Medulla oblongata (tissue), 1 donor: ENCODE measurements around the gene TUBGCP6.

Experiments
- DNase-seq: peaks from one replicate; pipeline ENCODE4 v3.0.0-alpha.2; 2015; ENCODE audit errors: extremely low spot score

TUBGCP6 gene

DNA sequence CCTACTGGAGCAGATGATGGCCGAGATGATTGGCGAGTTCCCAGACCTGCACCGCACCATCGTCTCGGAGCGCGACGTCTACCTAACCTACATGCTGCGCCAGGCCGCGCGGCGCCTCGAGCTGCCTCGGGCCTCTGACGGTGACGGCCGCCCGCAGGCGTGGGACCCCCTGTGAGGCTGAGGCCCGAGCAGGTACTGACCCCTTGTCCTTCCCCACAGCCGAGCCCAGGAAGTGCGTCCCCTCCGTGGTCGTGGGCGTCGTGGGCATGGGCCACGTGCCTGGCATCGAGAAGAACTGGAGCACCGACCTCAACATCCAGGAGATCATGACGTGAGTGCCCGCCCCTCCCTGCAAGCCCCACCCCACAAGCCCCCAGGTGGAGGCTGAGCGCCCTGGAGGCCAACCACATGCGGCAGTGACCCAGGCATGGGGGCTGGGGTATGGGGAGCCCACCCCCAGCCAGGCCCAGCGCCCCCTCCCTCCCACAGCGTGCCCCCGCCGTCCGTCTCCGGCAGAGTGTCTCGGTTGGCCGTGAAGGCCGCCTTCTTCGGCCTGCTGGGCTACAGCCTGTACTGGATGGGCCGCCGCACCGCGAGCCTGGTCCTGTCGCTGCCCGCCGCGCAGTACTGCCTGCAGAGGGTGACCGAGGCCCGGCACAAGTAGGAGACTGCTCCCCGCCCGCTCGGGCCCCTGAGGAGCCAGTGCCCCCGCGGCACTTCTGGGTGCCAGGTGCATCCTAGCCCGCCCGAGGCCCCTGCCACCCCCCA lies 46.8 kb downstream of the TUBGCP6 start:
- DNase-seq: no peak

DNA sequence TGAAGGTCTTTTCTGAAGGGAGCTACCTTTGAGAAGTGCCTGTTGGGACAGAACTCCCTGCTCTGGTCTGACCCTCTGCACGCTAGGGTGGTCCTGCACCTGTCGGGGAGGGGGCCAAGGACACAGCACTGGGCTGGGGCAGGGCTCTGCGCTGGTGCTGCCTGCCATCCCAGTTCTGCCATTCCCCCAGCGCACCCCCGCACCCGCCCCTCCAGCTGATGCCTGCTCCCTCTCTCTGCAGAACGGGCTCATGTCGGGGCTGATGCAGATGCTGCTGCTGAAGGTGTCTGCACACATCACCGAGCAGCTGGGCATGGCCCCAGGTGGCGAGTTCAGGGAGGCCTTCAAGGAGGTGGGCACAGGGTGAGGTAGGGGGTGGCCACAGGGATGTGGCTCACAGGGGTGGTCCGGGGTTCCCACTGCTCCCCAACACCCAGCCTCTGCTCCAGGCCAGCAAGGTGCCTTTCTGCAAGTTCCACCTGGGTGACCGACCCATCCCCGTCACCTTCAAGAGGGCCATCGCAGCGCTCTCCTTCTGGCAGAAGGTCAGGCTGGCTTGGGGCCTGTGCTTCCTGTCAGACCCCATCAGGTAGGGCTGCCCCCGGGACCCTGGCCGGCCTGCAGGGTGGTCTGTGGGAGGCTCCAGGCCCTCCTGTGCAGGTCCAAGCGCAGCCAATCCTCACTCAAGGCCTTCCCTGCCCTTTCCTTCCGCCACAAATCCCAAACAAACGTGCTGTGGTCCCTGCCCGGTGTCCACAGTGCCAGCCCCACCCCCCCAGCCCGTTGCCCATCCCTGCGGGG lies 47.6 kb downstream of the TUBGCP6 start:
- no peak for DNase-seq

DNA sequence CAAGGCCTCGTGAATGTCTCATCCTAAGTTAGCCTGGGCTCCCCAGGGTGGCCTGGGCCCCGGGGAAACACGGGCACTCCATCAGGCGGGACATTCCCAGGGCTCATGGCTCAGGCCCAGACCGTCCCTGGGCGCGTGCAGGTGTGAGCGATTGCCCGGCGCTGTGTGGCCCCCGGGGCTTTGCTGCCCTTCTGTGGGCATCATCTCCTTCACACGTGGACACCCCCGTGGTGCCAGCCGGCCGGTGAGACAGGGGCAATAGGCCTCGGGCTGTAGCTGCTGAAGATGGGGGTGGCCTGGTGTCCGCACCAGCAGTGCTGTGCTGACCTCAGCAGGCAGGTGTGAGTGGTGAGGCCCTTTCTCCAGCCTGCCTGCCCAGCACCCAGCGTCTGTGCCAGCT lies 48.6 kb downstream of the TUBGCP6 start:
- DNase-seq: no peak

DNA sequence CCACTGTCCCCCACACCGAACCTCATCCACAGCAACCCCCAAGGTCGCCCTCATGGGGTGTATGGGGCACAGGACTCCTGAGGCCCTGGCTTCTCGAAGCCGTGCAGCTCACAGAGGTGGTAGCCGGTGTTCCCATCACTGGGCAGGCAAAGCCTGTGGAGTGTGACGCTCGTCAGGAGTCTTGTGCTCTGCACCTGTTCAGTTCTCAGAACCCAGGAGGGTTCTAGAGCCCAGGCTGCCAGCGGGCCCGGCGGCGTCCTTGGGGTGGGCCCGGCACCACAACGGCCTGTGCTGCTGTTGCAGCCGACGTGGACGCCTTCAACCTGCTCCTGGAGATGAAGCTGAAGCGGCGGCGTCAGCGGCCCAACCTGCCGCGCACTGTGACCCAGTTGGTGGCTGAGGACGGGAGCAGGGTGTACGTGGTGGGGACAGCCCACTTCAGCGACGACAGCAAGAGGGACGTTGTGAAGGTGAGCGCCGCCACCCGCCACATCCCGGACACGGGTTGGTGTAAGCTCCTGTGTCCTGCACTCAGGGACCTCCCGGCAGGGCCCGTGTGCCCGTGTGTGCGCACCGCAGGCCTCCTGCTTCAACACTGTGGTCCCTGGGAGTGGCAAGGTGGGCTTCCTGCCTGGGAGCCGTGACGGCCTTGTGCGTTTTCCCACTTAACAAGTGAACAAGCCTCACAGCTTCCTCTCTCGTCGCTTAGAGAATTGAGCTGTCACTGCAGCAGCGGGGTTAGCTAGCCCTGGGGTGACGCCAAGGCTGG lies 50.6 kb downstream of the TUBGCP6 start:
- no peak for DNase-seq

DNA sequence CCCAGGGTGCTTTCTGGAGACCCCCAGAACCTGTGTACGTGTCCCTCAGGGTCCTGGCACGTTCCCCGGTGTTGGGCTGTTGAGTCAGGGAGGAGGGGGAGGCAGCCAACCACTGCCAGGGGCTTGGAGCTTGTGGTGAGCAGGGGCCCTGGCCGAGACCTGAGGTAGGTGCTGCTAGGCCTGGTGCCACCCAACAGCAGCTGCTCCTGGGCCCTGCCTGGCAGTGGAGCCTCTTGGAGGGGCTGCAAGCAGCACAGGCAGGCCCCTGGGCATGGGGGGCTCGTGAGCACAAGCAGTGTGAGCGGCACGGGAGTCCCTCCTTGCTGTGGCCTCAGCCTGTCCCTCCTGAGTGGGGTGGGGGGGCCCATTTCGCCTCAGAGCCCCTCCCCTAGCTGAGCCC lies 51.2 kb downstream of the TUBGCP6 start:
- no peak for DNase-seq

DNA sequence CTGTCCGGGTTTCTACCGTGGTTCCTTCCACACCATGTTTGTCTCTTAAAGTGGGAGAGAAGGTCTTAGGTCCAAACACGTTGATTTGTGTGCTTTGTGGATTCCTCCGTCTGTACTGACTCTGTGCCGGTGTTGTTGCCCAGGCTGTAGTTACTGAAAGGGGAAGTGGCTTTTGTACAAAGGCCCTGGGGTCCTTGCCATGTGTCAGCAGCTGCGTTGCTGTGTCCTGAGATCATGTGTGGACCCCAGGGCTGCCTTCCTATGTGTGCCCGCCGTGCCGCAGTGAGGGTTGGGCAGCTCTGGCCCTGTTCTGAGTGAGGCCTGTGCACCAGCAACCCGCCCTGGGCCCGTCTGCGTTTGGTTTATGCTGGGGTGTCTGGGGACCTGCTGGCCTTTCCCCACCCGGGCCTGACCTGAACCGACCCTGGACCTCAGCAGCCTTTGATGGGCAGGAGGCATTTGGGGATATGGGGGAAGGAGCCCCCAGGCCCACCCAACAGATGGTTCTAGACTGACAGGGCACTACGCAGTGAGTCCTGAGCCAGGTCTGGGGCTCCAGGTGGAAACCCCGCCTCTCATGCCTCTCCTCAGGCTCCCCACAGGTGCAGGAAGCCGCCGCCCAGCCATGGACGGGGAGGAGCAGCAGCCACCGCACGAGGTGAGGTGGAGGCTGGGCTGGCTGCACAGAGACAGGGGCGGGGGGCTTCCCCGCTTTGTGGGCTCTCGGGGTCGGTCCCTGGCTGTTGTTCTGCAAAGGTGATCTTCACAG lies 52.2 kb downstream of the TUBGCP6 start:
- no peak for DNase-seq

DNA sequence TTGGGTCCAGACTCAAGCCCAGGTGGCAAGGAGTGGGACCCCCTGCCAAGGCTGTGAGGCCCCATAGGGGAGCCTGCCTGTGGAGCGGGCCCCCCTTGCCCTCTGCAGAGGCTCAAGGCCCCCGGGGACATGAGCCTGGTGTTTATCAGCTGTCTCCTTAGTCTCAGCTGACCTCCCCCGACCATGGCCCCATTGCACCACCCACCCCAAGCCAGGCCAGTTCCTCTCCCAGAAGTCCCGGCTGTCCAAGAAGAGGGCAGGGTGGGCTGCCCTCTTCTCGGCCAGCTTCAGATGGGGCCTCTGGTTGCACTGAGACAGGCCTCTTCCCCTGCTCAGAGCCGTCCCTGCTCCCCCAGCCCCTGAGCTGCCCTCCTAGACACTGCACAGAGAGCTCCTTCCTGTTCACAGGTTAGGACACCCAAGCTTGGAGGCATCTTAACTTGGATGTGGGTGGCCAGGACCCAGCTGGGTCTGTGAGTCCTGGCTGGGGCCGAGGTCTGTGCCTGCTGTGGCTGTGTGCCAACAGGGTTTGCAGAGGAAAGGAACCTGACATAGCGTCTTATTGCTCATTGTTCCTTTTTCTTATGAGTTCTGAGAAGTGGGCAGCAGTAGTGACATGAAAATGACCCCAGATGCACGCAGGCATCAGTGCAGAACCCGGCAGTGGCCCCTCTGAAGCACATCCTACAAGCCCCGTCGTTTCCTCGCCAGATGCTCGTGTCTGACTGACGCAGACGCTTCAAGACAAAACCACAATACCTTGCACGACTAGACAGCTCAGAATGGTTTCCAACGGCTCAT lies 53.7 kb downstream of the TUBGCP6 start:
- peak; percentile 60 for DNase-seq

DNA sequence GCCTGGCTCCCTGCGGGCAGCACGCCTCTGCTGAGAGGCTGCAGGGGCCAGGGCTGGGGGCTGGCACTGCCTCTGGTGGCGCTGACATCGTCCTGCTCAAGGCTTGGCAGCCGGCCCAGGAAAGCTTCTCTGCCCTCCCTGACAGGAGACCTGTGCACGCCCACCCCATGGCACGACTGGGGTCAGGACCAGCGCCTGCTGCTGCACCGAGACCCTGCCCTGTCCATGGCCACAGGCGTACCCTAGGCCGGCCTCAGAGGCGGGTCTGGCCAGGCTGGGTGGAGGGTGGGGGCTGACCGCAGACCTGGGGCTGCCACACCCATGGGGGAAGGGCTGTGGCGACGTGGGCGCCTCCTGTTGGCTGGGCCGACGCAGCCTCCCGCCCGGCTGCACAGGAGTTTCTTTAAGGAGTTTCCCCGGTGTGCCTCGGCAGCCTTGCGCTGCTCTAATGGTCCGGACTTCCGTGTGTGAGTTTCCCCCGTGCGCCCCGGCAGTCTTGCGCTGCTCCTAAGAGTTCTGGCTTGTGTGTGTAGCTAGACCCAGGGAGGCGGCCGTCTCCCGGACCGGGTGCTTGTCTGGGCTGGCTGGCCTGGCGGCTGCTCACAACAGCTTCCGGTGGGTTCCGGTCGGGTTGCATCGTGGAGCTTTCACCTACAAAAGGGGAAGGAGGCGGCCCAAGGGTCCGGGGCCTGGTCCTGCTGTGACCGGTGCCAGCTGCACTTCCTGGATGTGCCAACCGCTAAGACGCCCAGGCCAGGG lies 54.5 kb downstream of the TUBGCP6 start:
- peak; percentile 59 for DNase-seq

DNA sequence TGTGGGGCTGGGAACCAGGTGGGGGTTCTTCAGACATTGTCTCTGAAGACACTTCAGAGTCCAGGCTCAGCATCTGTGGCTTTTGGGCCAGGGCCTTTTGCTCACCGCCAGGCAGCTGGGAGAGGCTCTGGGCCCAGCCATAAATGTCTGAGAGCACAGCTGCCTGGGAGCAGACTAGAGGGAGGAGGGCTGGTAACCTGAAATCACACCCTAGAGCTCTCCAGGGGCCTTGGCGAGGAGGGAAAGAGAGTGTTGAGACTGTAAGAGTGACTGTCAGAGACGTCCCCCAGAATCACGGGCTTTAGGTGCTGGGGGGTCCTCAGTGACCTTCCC lies 55.0 kb downstream of the TUBGCP6 start:
- DNase-seq: no peak

DNA sequence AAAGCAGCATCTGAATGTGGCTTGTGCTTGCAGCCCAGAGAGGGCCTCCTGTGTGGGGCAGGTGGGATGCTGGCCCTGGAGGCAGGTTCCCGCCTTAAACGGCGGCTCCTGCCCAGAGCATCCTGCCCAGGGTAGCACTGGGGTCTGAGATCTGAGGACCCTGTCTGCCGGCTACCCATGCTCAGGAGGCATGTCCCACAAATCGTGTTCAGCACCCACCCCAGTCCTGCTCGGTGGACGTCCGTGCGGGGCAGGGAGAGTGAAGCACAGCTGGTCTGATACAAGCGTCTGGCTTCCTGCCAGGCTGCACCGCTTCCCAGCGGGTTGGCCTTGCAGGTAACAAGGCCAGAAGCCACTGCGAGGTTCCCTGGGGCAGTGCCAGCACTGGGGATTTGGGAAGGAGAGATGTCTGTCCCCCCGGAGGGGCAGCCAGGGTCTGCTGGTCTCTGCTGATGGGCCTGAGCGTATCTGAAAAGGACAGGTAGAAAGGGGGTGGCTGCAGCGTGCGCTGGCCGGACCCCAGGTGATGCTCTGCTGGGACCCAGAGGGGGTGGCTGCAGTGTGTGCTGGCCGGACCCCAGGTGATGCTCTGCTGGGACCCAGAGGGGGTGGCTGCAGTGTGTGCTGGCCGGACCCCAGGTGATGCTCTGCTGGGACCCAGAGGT lies 55.5 kb downstream of the TUBGCP6 start:
- no peak for DNase-seq

DNA sequence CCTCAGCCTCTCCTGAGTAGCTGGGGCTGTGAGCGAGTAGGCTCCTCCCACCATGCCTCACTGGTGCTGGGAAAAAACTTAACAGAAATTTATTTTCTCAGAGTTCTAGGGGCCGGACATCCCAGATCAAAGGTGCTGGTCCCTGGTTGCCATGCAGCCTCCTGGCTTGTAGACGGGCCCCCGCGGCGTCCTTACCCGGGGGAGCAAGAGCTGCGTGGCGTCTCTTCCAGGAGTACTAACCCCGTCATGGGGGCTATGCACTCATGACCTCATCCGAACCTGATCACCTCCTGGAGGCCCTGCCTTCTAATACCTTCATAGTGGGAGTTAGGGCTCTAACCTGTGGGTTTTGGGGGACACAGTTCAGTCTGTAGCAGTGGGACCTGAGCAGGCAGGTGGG lies 56.5 kb downstream of the TUBGCP6 start:
- no peak for DNase-seq

DNA sequence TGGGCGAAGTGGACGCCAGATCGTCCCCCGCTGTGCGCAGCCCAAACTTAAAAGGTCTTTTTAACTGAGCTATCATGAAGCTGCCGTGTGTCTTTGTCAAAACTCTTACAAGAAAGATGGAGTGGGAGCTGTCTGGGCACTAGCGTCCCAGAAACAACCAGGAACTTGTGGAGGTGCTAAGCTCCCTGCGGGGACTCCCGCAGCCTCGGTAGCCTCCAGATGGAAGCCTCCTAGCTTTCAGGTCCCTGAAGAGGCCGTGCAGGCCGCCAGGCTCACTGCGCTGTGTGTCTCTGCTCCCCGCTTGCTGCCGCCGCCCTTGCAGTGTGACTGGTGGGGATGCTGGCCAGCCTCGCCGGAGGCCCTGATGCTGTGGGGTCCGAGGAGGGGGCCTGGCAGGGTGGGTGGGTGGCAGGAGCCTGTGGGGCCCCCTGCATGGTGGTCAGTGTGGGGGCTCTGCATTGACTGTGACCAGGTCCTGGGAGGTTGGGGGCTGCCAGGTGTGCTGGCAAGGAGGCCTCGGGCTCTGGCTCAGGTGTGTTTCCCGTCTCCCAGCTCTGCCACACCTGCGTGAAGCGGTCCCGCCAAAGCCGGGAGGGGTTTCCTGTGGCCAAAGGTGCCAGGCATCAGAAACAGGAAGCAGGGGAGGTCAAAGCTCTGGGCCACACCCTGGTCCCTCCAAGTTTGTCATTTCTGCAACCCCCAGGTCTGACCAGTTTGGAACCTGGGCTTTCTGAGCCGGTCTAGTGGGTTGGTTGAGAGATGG lies 57.9 kb downstream of the TUBGCP6 start:
- DNase-seq: no peak

DNA sequence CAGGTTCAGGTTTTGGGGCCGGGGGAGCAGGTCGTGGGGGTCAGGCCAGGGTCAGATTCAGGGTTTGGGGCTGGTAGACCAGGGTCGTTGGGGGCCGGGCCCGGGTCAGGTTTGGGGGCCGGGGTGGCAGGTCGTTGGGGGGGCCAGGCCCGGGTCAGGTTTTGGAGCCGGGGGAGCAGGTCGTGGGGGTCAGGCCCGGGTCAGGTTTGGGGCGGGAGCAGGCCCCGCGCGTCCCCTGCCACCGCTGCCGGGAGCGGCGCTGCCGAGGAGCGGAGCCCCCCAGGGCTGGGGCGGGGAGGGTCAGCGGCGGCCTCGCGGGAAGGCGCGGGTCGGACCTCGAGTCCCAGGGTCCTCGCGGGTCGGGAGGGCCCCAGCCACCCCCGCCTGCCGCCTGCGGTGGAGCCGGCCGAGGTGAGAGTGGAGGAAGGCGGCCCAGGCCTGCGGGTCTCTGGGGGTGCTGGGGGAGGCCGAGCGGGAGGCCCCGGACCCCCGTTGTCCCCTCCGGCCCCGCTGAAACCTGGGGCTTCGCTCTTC lies 58.6 kb downstream of the TUBGCP6 start:
- no peak for DNase-seq

DNA sequence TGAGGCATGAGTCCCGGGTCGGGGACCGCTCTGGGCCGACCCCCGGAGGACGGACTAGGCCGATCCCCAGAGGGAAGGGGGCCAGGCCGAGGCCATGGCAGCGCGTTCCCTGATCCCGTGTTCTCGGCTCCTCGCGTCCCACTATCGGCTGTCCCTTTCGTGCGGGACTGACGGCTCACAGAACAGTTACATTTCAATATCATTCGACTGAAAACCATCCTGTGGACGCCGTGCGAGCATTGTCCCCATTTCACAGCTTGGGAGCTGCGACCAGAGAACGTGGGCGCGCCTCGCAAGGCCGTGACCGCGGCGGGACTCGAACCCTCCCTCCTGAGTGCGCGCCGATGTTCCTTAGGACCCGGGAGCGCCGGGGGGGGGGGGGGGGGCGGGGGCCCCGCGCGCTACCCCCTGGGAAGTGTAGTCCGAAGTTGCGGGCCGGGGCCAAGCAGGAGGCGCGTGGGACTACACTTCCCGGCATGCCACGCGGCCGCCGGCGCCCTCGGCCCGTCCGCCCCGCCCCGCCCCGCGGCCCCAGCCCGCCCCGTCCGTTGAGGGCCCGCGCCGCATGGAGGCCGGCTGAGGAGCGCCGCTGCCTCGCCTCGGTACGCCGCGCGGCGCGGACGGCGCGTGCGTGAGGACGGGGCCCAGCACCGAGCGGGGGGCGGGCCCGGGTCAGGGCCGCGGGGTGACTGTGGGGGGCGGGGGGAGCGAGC lies 59.3 kb downstream of the TUBGCP6 start, which contains the start of gene TRABD:
TSS of gene TRABD (plus strand) at position 539 of the 713 bp plus-strand sequence. CDS start 7,148 bp downstream, outside the sequence.
- DNase-seq: peak; percentile 86

DNA sequence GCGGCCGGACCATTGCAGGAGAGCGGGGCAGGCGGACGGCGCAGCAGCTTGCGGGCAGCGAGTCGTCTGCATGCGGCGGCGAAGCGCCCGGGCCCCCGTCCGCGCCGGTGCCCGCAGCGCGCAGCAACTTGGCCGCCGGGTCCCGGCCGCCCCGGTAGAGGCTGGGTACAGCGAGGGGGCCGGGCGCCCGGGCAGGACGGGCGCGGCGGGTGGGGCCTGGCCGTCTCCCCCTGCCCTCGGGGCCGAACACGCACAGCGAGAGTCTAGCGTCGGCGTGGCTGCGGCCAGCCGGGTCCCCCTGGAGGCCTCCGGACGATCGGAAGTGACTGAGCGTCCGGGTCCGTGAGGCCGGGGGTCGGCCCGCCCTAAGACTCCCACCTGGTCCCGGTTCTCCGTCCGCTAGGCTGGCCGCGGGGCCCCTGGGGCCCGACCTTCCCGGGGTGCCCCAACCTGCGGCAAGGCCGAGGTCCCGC lies 59.9 kb downstream of the TUBGCP6 start:
- DNase-seq: no peak

DNA sequence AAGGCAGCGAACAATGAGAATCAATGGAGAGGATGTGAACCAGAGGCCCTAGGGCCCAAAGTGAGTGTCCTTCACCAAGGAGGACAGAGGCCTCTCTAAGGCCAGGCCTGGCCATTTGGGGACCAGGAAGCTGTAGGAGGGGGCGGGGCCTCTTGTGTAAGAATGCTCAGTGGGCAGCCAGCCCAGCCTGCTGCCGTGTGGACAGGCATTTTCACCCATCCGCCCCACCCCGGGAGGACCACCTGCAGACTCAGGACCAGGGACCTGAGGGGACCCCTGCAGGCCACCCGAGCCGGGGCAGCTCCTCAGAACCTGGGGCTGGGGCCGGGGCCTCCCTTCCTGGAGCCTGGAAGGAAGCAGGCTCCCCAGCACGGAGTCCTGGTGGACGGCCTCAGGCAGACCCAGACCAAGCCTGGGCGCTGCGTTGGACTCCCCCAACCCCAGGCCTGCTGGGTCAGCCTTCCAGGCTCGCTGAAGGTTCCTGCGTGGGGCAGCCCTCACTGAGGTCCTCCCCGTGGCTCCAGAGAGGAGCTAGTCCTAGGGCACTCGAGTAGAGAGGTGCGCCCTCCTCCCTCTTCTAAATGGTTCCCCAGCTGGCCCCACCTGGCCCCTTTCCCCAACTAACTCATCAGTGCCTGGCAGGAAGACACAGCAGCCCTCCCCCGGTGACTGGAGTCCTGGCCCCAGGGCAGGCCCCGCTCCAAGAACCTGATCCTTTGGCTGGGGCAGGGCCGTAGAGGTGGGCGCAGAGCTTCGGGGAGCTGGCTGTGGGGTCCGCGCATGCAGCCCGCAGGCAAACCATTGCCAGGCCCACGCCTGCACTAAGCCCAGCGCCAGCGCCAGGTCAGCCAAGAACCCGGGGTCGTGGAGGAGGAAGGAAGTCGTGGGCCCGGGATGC lies 60.6 kb downstream of the TUBGCP6 start:
- peak; percentile 64 for DNase-seq
